OCI-M2 (cell line): ENCODE measurements around the gene LRFN4.

Experiments used
- DNase-seq: peaks from one replicate; lab custom pipeline; 2025; ENCODE audit not compliant: unreplicated experiment; lab: John Stamatoyannopoulos, UW

The LRFN4 gene

DNA sequence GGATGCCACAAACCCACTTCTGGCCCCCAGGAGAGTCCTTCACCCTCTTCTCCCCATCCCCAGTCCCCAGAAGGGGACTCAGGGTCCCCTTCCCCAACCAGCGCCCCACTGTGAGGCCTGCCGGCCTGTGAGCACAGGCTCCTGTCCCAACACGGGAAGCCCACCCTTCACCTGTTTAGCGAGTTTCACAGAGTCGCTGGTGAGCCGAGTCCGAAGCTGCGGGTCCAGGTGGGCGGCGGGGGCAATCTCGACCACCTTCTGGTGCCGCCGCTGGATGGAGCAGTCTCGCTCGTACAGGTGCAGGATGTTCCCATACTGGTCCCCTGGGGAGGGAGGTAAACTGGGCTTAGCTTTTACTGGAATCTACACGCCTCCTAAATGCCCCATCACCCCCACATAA lies 13.3 kb downstream of the LRFN4 start:
- no peak for DNase-seq

DNA sequence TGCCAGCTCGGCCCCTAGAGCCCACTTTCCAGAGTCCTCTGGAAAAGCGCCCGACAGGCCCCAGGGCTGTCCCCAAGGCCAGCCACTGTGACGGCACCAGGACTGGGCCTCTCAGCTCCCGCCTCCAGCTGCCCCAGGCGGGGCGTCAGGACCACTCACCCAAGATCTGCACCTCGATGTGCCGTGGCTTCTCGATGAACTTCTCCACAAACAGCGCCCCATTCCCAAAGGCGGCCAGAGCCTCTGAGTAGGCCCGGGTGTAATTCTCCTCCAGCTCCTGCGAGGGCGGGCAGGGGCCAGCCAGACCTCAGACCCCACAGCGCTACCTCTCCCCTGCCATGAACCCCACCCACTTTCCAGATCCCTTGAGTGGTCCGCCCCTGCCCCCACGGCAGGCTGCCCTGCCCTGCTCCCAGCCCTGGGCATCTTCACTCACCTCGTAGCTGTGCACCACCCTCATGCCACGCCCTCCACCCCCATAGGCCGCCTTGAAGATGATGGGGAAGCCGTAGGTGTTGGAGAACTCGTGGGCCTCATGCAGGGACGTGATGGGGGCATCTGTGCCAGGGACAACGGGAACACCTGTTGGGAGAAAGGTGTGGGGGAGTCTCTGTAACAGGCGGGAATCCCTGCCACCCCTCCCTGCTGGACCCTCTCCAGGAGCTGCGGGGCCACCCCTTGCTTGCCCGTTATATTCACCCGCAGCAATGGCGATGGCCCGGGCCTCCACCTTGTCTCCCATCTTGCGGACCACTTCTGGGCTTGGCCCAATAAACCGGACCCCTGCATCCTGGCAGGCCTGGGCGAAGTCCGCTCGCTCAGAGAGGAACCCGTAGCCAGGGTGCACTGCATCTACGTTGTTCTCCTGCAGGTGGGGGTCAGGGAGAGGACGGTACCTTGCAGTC lies 14.0 kb downstream of the LRFN4 start:
- DNase-seq = no peak

DNA sequence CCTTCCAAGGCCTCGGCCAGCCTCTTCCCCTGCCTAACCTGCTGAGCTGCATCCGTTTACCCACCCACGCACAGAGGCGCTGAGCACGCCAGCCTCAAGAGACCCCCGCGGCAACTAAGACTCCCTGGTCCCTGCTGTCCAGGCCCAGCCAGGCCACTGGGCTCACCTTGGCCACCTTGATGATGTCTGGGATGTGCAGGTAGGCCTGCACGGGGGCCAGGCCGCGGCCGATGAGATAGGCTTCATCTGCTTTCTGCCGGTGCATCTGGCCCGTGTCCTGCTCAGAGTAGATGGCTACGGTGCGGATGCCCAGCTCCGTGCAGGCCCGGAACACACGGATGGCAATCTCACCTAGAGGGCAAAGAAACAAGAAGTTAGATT lies 14.6 kb downstream of the LRFN4 start:
- DNase-seq = no peak

DNA sequence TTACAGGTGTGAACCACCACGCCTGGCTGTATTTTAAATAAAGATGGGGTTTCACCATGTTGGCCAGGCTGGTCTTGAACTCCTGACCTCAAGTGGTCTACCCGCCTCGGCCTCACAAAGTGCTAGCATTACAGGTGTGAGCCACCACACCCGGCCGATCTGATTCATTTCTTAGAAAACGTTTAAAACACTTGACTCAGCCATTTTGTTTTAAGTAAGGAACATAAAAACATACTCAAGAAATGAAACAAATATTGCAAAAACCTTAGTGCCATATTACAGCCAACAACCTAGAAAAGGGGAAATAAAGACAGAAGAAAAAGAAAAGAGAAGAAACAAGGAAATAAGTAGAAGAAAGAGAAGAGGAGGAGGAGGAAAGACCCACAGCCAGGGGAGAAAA lies 17.4 kb downstream of the LRFN4 start:
- no peak for DNase-seq

DNA sequence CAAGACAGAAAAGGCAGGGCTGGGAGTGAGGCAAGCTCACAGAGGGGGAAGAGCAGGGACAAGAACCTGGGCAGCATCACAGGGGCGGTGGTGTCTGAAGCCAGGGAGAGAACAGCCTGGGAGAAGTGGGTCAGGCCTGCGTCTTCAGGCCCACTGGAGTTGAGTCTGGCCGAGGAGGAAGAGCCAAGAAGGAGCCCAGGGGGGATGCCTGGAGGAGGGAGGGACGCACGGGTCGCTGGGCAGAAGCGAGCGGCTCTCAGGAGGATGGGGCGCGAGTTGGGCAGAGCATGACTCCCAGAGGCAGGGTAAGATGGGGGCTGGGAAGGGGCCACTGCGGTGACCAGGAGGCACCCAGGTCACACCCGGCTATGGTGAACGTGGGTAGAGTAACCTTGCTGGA lies 18.5 kb downstream of the LRFN4 start:
- DNase-seq = no peak

DNA sequence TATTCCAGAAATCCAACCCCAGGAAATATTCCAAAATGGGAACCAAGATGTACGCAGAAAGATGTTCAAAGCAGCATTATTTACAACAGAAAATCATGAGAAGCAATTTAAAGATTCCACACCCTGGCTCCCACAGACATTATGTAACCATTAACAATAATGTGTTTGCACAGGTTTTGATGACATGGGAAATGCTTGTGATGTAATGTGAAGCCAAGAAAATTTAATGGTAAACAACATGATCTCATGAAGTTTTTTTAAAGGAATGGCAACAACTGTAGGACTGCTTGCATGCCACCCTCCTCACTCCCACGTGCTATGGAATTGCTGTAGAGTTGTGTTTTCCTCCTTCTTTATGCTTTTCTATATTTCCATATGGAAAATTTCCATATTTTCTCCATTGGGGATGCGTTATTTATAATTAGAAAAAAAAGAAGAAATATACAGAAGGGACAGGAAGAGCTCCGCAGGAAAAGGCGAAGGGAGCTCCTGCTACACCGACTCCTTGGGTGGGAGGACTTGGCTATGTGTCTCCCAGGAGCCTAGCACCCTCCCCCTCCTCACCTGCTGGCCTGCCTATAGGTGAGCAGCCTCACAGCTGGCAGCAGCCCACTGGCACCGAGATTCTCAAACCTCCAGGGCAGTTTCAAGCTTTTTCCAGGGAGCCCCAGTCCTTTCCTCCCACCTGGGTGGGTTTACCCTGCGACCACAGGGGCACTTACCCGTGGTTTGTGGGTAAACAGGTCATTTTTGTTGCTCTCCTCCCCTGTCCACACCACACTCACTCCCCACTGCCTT lies 20.9 kb downstream of the LRFN4 start:
- DNase-seq = no peak

DNA sequence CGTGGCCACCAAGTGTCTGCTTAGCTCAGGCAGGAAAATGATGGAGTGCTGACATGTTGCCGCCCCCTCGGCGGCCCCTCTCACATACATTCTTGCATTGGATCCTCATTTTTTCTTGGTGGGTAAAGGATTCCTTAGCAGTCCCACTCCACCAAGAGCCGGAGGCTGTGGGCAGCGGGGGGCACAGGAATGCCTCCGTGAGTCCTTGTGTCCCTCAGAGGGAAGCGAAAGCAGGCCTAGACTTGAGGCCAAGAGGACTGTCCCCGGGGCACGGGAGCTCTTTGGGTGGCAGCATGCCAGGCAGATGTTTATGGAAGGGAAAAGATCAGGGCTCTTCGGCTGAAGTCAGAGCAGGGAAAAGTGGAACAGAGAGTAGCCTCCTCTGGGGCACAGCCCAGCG lies 21.6 kb downstream of the LRFN4 start:
- no peak for DNase-seq

DNA sequence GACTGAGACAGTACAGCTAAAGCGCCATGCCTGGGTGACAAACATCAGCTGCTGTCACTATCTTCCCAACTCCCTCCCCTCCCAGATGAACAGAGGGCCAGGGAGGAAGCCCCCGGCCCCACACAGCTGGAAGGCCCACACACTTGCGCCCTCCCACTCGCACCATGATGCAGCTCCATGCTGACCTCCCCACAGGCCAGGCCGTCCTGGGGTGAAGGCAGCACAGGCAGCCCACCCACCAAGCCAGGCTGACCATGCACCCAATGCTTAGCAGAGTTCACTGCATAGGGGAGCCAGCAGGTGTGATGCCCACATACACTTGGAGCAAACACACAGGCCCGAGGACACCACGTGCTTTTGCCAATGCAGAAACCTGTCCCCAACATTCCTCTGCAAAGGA lies 22.1 kb downstream of the LRFN4 start:
- DNase-seq = no peak

DNA sequence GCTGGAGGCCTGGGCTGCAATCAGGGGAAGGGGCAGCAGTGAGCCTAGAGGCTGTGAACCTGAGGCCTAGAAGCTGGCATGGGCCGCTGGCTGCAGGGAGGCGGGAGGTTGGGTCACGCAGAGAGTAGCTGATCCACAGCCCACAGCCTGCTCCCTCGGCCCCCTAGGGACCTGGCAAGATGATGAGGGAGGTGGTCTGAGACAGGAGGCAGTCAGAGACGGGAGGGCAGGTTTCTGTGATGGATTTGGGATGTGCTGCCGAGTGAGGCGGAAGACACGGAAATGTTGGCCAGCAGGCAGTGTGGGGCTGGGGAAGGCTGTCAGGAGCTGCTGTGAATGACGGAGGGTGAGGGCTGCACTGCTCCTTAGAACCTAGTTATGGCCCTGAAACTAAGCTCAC lies 22.7 kb downstream of the LRFN4 start:
- DNase-seq = no peak

DNA sequence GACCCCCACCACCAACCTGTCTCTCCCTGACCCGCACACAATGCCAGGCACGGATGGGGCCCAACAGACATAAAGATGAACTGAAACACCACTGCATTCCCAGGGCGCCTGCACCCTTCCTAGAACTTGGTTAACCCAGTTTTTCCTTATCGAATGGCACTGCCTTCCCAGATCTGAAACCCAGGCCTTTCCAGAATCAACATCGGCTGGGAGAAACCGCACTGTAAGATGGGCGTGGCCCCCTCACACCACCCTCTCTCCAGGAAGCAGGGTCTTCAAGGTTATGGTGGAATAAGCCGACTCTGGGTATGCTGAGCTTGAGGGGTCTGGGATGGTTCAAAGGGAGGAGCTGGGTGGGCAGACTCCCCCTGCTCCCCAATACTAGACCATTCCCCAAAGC lies 23.1 kb downstream of the LRFN4 start:
- no peak for DNase-seq

DNA sequence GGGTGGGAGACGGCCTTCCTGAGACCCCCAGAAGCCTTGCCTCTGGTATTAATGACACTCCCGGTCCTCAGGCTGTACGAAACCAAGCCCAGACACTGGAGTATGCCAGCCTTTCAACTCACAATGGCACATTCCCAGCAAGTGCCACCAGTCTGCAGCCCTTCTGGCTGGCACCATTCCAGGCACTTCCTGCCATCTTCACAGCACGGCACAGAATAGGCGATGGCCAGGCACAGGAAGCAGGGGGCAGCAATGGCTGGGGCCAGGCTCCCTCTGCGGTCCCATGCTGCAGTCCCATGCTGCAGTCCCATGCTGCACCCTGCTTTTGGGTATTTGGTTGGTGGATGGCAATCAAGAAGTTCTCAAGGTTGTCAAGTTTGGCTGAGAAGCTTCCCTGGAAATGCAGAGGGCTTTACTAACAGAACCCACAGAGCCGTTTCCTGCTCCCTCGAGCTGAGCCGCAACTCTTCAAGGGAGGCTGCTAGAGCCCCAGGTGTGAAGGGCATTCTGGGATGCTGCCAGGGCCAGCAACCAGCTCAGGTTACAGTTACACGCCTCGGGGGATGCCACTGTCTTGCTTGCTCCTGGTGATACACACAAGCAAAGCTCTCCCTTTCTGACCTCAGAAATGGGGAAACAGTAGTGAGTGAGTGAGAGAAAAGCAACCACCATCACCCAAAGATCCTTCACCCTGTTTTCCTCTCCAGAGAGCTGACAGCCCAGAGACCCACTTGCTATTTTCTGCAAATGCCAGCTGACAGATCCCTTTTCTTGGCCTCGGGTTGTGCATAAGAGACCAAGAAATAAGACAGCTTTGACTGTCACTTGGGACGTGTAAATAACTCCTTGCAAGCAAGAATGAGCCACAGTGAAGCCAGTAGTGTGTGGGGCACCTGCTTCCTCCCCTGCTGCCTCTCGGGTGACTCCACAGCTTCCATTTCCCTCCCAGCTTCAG lies 23.9 kb downstream of the LRFN4 start:
- DNase-seq = no peak

DNA sequence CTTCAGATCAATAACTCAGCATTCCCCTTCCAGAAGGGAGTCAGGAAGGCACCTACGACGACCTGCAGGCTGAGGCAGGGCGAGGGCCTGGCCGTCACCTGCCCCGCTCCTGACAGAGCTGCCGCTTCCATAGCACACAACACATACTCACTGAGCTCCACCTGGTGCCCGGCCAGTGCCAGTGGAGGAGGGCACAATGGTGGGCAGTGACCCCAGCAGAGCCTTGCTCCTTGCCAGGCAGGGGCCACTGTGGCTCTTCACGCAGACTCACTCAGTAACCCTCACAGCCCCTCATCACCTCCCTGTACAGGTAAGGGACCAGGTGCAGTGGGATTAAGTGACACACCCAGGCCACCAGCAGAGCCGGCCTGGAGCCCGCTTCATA lies 24.6 kb downstream of the LRFN4 start:
- no peak for DNase-seq

DNA sequence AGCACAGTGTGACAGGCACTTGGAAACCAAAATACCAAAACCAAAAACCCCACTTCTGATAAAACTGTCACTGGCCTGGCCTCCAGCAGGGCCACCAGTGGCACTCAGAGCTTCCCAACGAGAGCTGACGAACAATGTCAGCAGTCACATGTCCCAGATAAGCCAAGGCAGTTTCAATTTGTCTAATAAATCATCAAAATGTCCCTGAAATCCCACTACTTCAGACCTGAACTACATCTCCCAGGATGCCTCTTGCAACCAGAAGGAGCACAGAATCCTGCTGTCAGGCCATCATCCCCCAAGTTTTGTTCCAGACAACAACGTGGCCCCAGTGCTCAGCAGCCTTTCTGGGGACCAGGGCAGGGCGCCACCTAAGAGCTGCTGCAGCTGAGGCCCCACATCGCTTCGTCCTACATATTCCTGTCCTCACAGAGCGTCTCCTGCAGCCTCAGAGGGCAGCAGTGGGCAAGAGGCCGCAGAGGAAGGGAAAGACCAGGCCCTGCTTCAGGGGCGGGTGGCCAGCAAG lies 25.1 kb downstream of the LRFN4 start:
- no peak for DNase-seq

DNA sequence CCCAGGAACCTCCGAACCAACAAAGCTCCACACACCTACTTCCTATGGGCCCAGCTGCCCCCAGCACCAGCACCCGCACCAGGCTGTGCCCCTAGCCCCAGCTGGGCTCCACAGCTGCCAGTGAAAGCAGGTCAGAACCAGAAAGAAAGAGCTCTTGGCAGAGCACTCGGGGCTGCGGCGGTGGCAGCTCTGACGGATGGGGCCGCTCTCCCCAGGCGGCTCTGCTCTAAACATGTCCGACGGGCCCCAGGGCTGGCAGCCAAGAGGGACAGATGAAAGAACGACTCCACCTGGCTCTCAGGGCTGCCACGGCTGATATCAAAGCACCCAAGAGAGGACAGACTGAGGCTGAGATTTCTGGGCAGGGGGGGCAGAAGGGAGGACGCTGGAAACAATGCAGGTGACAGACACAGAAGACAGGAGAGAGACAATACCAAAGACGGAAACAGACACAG lies 25.7 kb downstream of the LRFN4 start:
- no peak for DNase-seq

DNA sequence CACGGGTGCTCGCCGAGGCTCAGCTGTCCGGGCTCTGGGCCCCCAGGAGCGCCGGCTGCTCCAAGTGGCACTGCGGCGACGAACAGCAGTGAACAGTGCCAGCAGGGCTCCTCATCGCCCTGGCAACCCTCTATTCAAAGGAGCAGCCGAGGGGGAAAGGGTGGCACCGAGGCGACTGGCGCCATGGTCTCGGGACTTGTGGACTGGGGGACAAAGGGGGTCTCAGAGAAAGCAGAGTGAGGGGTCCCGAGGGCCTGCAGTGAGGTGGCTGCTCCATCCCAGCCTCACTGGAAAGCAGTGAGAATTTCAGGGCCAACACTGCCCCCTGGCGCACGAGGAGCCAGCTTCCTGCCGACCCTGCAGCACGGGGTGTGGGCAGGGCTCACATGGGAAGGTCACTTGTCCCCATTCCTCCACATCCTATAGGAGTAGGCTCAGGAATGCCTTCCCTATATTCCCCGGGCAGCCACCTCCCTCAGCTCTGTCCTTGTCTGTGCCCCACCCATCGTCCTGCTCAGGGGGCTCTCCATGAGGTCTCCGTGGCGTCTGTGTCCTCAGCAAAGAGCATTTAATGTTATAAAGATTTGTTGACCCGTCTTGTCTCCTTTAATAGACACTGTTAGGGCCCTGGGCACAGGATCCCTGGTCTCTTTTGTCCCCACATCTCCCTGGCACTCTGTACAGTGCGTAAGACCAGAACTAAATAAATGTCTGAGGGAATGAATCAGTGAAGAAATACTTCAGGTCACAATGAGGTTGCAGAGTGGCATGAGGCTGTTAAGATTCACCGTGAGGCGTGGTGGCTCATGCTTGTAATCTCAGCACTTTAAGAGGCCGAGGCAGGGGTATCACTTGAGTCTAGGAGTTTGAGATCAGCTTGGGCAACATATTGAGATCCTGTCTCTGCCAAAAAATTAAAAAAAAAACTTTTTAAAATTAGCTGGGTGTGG lies 26.4 kb downstream of the LRFN4 start:
- no peak for DNase-seq

DNA sequence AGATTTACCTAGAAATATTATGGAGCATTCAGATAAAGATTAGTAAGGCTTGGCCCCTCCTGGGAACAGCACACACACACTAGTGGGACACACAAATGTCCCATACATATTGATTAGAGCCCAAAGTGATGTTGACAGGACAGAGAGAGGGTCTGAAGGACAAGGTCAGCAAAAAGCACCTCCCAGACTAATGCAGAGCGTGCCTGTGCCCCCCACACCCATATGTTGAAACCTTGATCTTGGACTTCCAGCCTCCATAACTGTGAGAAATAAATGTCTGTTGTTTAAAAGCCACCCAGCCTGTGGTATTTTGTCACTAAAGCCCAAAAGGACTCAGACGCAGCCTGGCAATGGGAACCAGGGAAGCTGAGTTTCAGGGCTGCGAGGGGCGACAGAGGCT lies 27.6 kb downstream of the LRFN4 start:
- no peak for DNase-seq

DNA sequence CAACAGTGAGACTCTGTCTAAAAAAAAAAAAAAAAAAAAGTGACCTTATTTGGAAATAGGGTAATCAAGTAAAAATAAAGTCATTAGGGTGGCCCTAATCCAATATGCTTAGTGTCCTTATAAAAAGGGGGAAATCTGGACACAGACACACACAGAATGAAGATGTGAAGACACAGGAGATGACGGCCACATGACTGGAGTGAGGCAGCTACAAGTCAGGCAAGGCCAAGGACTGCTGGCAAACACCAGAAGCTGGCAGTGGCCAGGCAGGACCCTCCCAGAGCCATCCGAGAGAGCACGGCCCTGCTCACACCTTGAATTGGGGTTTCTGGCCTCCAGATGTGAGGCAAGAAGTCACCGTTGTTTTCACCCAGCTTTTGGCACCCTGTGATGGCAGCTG lies 28.6 kb downstream of the LRFN4 start:
- no peak for DNase-seq

DNA sequence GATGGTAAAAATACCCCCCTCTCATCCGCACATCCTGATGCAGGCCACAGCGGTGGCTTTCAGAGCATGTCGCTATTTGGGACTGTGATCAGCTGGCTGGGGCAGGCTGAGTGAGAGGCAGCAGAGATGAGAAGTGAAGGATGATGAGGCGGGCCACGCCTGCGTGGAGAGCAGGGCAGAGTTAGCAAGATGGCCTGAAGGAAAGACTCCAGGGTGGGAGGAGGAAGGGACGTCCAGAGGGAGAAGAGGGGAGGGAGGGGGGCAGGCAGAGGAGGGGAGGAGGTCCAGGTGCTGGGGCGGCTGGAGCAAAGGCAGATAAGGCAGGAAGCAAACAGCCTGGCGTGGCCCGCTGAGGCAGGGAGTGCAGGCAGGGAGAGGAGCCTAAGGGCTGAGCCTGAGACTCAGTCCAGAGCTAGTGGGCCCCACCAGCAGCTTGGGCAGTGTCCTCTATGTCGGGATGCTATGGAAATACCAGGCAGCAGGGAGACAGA lies 29.1 kb downstream of the LRFN4 start:
- DNase-seq = no peak

DNA sequence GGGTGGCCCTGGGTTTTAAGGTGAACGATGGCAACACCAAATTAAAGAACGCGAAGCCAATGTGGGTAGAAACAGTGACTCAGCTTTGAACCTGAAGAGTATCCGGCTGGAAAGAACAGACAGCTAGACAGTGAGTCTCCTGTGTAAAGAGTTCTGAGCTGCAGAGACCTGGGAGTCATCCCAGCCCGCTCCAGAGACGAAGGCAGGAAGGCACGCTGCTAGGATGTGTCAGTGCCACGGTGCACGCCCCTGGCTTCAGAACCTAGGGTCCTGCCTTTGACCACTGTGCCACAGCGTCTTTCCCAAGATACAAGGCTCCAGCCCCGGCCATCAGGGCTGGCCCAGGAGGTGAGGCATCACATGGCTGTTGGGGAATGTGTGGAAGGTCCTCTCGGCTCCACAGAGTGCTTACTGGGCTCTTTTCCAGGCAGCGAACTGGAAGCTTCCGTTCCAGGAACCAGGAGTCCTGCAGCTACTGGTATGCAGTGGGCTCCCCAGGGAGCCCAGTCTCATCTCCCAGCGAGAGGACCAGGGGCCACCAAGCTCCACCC lies 29.9 kb downstream of the LRFN4 start:
- DNase-seq = no peak
